Mesodermal cell (in vitro differentiated cells): ENCODE data around the gene FOXP1.

Experiments
- H3K27ac ChIP-seq: 2 replicates; pipeline ENCODE4 v1.7.0; 2013; ENCODE audit warnings: mild to moderate bottlenecking, low read depth, low read length, moderate library complexity; ENCODE audit not compliant: severe bottlenecking
- H3K36me3 ChIP-seq: 2 replicates; pipeline ENCODE4 v1.7.1; 2013; ENCODE audit warnings: mild to moderate bottlenecking, low read length, moderate library complexity; ENCODE audit not compliant: control insufficient read depth, insufficient read depth
- H3K4me1 ChIP-seq: one replicate; pipeline ENCODE4 v1.7.1; 2013; ENCODE audit warnings: mild to moderate bottlenecking, low read length; ENCODE audit not compliant: insufficient read depth, control insufficient read depth, poor library complexity, severe bottlenecking
- H3K4me3 ChIP-seq: 2 replicates; pipeline ENCODE4 v1.7.0; 2013; ENCODE audit warnings: low read length, control low read depth, mild to moderate bottlenecking; ENCODE audit not compliant: insufficient read depth, poor library complexity, severe bottlenecking; ENCODE audit errors: extremely low read depth
- H3K9me3 ChIP-seq: 2 replicates; pipeline ENCODE4 v1.7.1; 2013; ENCODE audit warnings: mild to moderate bottlenecking, low read length, moderate library complexity; ENCODE audit not compliant: control insufficient read depth
- WGBS, 2 experiments: methylation state at CpG; one replicate each; pipeline ENCODE4 v1.1.5; 2013; ENCODE audit warnings: missing lambda C conversion rate in 2 of 2; ENCODE audit not compliant: insufficient coverage in 2 of 2; 5-methylcytosine and 5-hydroxymethylcytosine counted together

The FOXP1 gene

GRCh38 chr3:71184252-71184651 lies 399.3 kb downstream of the FOXP1 start:
- H3K36me3 ChIP-seq = no peaks in the 10 kb centered on the region

GRCh38 chr3:71183549-71183948 lies 400.0 kb downstream of the FOXP1 start:
- Histone ChIP-seq H3K9me3 (no peaks in the 10 kb centered on the region), H3K4me3 (no peak overlapping the region), H3K36me3 (no peaks in the 10 kb centered on the region), H3K4me1 (no peaks in the 10 kb centered on the region), H3K27ac (no peak overlapping the region)
- WGBS, 2 experiments = 92 to 100% methylated on average over 4 of the region's 5 CpGs

More at GRCh38 chr3:71184252-71184651, 399.3 kb downstream of the FOXP1 start:
- Histone ChIP-seq H3K27ac (no peak overlapping the region), H3K9me3 (no peaks in the 10 kb centered on the region), H3K4me1 (peaks cover 2% of the 10 kb centered on the region), H3K4me3 (no peak overlapping the region)
- WGBS, 2 experiments = 80 to 83% methylated on average over 1 of the region's 1 CpG

GRCh38 chr3:71180524-71180923 lies 403.0 kb downstream of the FOXP1 start:
- H3K9me3 ChIP-seq = no peaks in the 10 kb centered on the region
- no peaks in the 10 kb centered on the region for H3K36me3 ChIP-seq
- WGBS, 2 experiments = 83 to 92% methylated on average over 3 to 4 of the region's 6 CpGs
- H3K27ac ChIP-seq = no peak overlapping the region
- no peaks in the 10 kb centered on the region for H3K4me1 ChIP-seq
- no peak overlapping the region for H3K4me3 ChIP-seq

GRCh38 chr3:71177375-71177774 lies 406.2 kb downstream of the FOXP1 start:
- Histone ChIP-seq H3K36me3 (no peaks in the 10 kb centered on the region), H3K27ac (no peak overlapping the region), H3K9me3 (no peaks in the 10 kb centered on the region), H3K4me1 (peaks cover 11% of the 10 kb centered on the region), H3K4me3 (no peak overlapping the region)
- whole genome bisulfite sequencing, 2 experiments = 80 to 96% methylated on average over 1 to 4 of the region's 4 CpGs

GRCh38 chr3:71176366-71176765 lies 407.2 kb downstream of the FOXP1 start:
- Histone ChIP-seq H3K27ac (no peak overlapping the region), H3K4me1 (peaks cover 11% of the 10 kb centered on the region), H3K9me3 (no peaks in the 10 kb centered on the region), H3K36me3 (no peaks in the 10 kb centered on the region), H3K4me3 (no peak overlapping the region)
- 89 to 90% methylated on average over 3 to 4 of the region's 5 CpGs for WGBS, 2 experiments

GRCh38 chr3:71175691-71176365 lies 407.7 kb downstream of the FOXP1 start:
- WGBS, 2 experiments = 87 to 92% methylated on average over 1 to 3 of the region's 5 CpGs
- Histone ChIP-seq H3K27ac (no peak overlapping the region), H3K4me1 (peaks cover 11% of the 10 kb centered on the region), H3K9me3 (no peaks in the 10 kb centered on the region), H3K36me3 (no peaks in the 10 kb centered on the region), H3K4me3 (no peak overlapping the region)

GRCh38 chr3:71172951-71173350 lies 410.6 kb downstream of the FOXP1 start:
- Histone ChIP-seq H3K4me1 (peaks cover 22% of the 10 kb centered on the region), H3K9me3 (no peaks in the 10 kb centered on the region), H3K4me3 (no peak overlapping the region), H3K36me3 (no peaks in the 10 kb centered on the region), H3K27ac (no peak overlapping the region)
- 77 to 84% methylated on average over 2 of the region's 2 CpGs for WGBS, 2 experiments

GRCh38 chr3:71172189-71172588 lies 411.3 kb downstream of the FOXP1 start:
- WGBS, 2 experiments = 86 to 94% methylated on average over 1 to 3 of the region's 3 CpGs
- Histone ChIP-seq H3K9me3 (no peaks in the 10 kb centered on the region), H3K4me1 (peaks cover 22% of the 10 kb centered on the region), H3K36me3 (no peaks in the 10 kb centered on the region), H3K27ac (no peak overlapping the region), H3K4me3 (no peak overlapping the region)

GRCh38 chr3:71171247-71171646 lies 412.3 kb downstream of the FOXP1 start:
- H3K36me3 ChIP-seq = no peaks in the 10 kb centered on the region
- WGBS, 2 experiments = 89 to 92% methylated on average over 5 to 6 of the region's 7 CpGs
- H3K4me3 ChIP-seq = no peak overlapping the region
- peaks cover 22% of the 10 kb centered on the region for H3K4me1 ChIP-seq
- no peak overlapping the region for H3K27ac ChIP-seq
- H3K9me3 ChIP-seq = no peaks in the 10 kb centered on the region

GRCh38 chr3:71168880-71169411 lies 414.6 kb downstream of the FOXP1 start:
- 80 to 87% methylated on average over 8 to 10 of the region's 11 CpGs for WGBS, 2 experiments
- peaks cover 19% of the 10 kb centered on the region for H3K4me1 ChIP-seq

GRCh38 chr3:71168121-71168721 lies 415.3 kb downstream of the FOXP1 start:
- 82 to 83% methylated on average over 1 to 2 of the region's 6 CpGs for WGBS, 2 experiments
- no peaks in the 10 kb centered on the region for H3K36me3 ChIP-seq
- no peak overlapping the region for H3K4me3 ChIP-seq
- peaks cover 15% of the 10 kb centered on the region for H3K4me1 ChIP-seq
- H3K27ac ChIP-seq = peak overlapping the region; percentile 11
- H3K9me3 ChIP-seq = no peaks in the 10 kb centered on the region

More at GRCh38 chr3:71168880-71169411, 414.6 kb downstream of the FOXP1 start:
- H3K9me3 ChIP-seq = no peaks in the 10 kb centered on the region
- H3K27ac ChIP-seq = peak overlapping the region; percentile 11
- H3K4me3 ChIP-seq = no peak overlapping the region
- H3K36me3 ChIP-seq = no peaks in the 10 kb centered on the region
